ENCODE results near the gene DBX1.

DBX1 gene

GRCh38 chr11:20120134-20120925, 39.9 kb downstream of the DBX1 start:
- DNase-seq: no peak

GRCh38 chr11:20119315-20119714, 41.0 kb downstream of the DBX1 start:
- no peak for DNase-seq

- no peak for DNase-seq
These were observed 42.1 kb downstream of the DBX1 start for GRCh38 chr11:20118209-20118608.

GRCh38 chr11:20117291-20117690, 43.0 kb downstream of the DBX1 start:
- DNase-seq: no peak

- DNase-seq: no peak
These were observed 43.5 kb downstream of the DBX1 start for GRCh38 chr11:20116825-20117224.

- DNase-seq: no peak
These were observed 45.7 kb downstream of the DBX1 start for GRCh38 chr11:20114588-20114987.

GRCh38 chr11:20113149-20113438, 47.2 kb downstream of the DBX1 start:
- DNase-seq: no peak

GRCh38 chr11:20112291-20113148, 47.8 kb downstream of the DBX1 start:
- DNase-seq: peak; percentile 92

GRCh38 chr11:20111871-20112270, 48.4 kb downstream of the DBX1 start:
- DNase-seq: no peak

- no peak for DNase-seq
These were observed 49.2 kb downstream of the DBX1 start for GRCh38 chr11:20110908-20111669.

GRCh38 chr11:20109731-20110445, 50.4 kb downstream of the DBX1 start:
- DNase-seq: no peak

All from amniotic stem cell (primary cell).